GM12878 (cell line): Measurements from ENCODE around the gene KDM4C. TPM values are rescaled to one million over a fixed set of nuclear protein-coding genes. Genes with fewer than 3 reads are reported as not detected.

ENCODE experiments used
- ATAC-seq: fragments of 200-7000 bp; cut with Tn5 transposase; 3 replicates; pipeline ENCODE4 v1.9.1; 2020; ENCODE audit warnings: mild to moderate bottlenecking, moderate library complexity
- BruUV-seq: library from RNA; stranded (reverse); fragments of 400-500 nt; replicated peaks from 2 replicates; lab custom pipeline; 2021; lab: Mats Ljungman, UMichigan
- CTCF ChIA-PET: fragments of 300-600 bp; sonication (Branson Sonifier 250); formaldehyde crosslinking; extraction: SDS; loops from one replicate; lab custom pipeline; 2021; ENCODE audit warnings: inconsistent platforms; lab: Yijun Ruan, JAX
- POLR2A ChIA-PET: fragments of 350-600 bp; formaldehyde crosslinking; extraction: SDS; loops from one replicate; lab custom pipeline; 2021; ENCODE audit warnings: inconsistent platforms; lab: Charles Lee
- RAD21 ChIA-PET: fragments of 300-600 bp; sonication (Branson Sonifier 250); formaldehyde crosslinking; loops from one replicate; lab custom pipeline; 2023; ENCODE audit warnings: antibody characterized with exemption; ENCODE audit not compliant: unreplicated experiment; lab: Charles Lee
- SMC1A ChIA-PET: fragments of 300-600 bp; sonication (Branson Sonifier 250); formaldehyde crosslinking; loops from one replicate; lab custom pipeline; 2023; ENCODE audit not compliant: unreplicated experiment, uncharacterized antibody; lab: Charles Lee
- DNase-seq: peaks from one replicate; pipeline ENCODE4 v3.0.0-alpha.2; 2011; ENCODE audit warnings: low read depth, low spot score
- FAIRE-seq: peaks from 3 replicates; lab custom pipeline; 2011; peaks lifted over from hg19 to GRCh38; lab: Jason Lieb, UNC
- H2AFZ ChIP-seq: 2 replicates; pipeline ENCODE4 v1.6.0; 2011; ENCODE audit warnings: low read depth, low read length, control low read depth; ENCODE audit not compliant: control insufficient read depth
- H3K27ac ChIP-seq: 2 replicates; pipeline ENCODE4 v1.5.1; 2011; ENCODE audit warnings: control low read depth; ENCODE audit not compliant: control insufficient read depth, insufficient read depth
- H3K27me3 ChIP-seq, 2 experiments: replicated peaks in 1 of 2; 2 replicates each; pipeline versions ENCODE4 v1.6.0 to v1.6.1; 2011; ENCODE audit warnings: low read length in 1 of 2; ENCODE audit not compliant: control insufficient read depth in 2 of 2, insufficient read depth in 2 of 2
- H3K36me3 ChIP-seq, 2 experiments: 2 replicates each; pipeline ENCODE4 v1.5.1; 2011; ENCODE audit warnings: low read length in 1 of 2; ENCODE audit not compliant: control insufficient read depth in 2 of 2, insufficient read depth in 2 of 2
- H3K4me1 ChIP-seq: 2 replicates; pipeline ENCODE4 v1.6.1; 2011; ENCODE audit warnings: mild to moderate bottlenecking, low read length, moderate library complexity, mixed read lengths; ENCODE audit not compliant: control insufficient read depth, insufficient read depth
- H3K4me2 ChIP-seq: 2 replicates; pipeline ENCODE4 v1.6.0; 2011; ENCODE audit warnings: control low read depth; ENCODE audit not compliant: control insufficient read depth, insufficient read depth
- H3K4me3 ChIP-seq: fragments of 200-600 bp; sonication (generic); 2 replicates; pipeline ENCODE4 v1.5.1; 2016
- H3K79me2 ChIP-seq: 2 replicates; pipeline ENCODE4 v1.6.0; 2011; ENCODE audit warnings: low read length; ENCODE audit not compliant: control insufficient read depth, insufficient read depth
- H3K9ac ChIP-seq: 2 replicates; pipeline ENCODE4 v1.8.0; 2011; ENCODE audit warnings: low read length, control low read depth, mixed read lengths; ENCODE audit not compliant: control insufficient read depth, insufficient read depth
- H3K9me3 ChIP-seq: replicated peaks from 3 replicates; pipeline ENCODE4 v1.5.1; 2011; ENCODE audit warnings: mild to moderate bottlenecking, low read length; ENCODE audit not compliant: control insufficient read depth, insufficient read depth
- H4K20me1 ChIP-seq: 2 replicates; pipeline ENCODE4 v1.6.0; 2011; ENCODE audit not compliant: control insufficient read depth, insufficient read depth
- CUX1 ChIP-seq: IDR thresholded peaks from 2 replicates; pipeline ENCODE4 v1.6.1; 2012; ENCODE audit warnings: improper control_type of control experiment, low read depth, low read length; ENCODE audit not compliant: insufficient replicate concordance
- SPI1 ChIP-seq: IDR thresholded peaks from 2 replicates; pipeline ENCODE4 v1.6.1; 2011; ENCODE audit warnings: low read depth, mild to moderate bottlenecking, low read length, moderate library complexity, borderline replicate concordance; ENCODE audit not compliant: insufficient read depth
- WGBS: methylation state at CpG from one replicate; pipeline ENCODE4 v1.1.6; 2016; ENCODE audit warnings: low lambda C conversion rate; ENCODE audit not compliant: insufficient replicate concordance, insufficient coverage; ENCODE audit errors: missing lambda C conversion rate; 5-methylcytosine and 5-hydroxymethylcytosine counted together
- in situ Hi-C: fragments of 300-500 bp; cut with MboI; formaldehyde crosslinking; loops from 9 replicates; pipeline ENCODE4 v1.14.3; 2018; ENCODE audit warnings: mixed read lengths
- intact Hi-C: fragments of 100-400 bp; cut with micrococcal nuclease; formaldehyde crosslinking; loops from one replicate; pipeline ENCODE4 v1.14.2; 2022; ENCODE audit not compliant: unreplicated experiment
- polyA plus RNA-seq, 11 experiments: library from polyadenylated mRNA; depleted of rRNA in 4 of 11; unstranded in 6 of 11; stranded (reverse) in 5 of 11; fragments of >200 nt; fragmentation: Nextera tagmentation in 4 of 11; fragmentation: Illumina TruSeq in 1 of 11; extraction: Ambion mirVana in 4 of 11; extraction: Trizol in 1 of 11; gene quantifications; 1 replicate in 1 of 11; 2 replicates in 10 of 11; pipeline versions ENCODE4 v1.2.1 to v1.2.3, GENCODE V29; 2011 to 2016; ENCODE audit warnings: inconsistent platforms in 2 of 11, missing spikeins in 2 of 11, low read depth in 1 of 11
- total RNA-seq, 4 experiments: library from RNA; depleted of rRNA in 3 of 4; stranded (reverse); fragments of >200 nt in 3 of 4; fragmentation: Illumina TruSeq in 1 of 4; extraction: Trizol in 1 of 4; gene quantifications; 2 replicates each; pipeline versions ENCODE4 v1.2.1 to v1.2.3, GENCODE V29; 2013 to 2021

KDM4C gene
- total and polyA plus RNA-seq, 10 of the 15 experiments (the other 5 are each of a cell fraction or from before 2014, with no cell fraction given) = 6.8 to 41.2 (median 20.1) TPM

GRCh38 chr9:6782345-6782744, 24.6 kb downstream of the KDM4C start:
- intact Hi-C loops (no loop called here), in situ Hi-C loops (no loop called here)
- no peak overlapping the region for H3K4me2 ChIP-seq
- H4K20me1 ChIP-seq = peaks cover under 1% of the 10 kb centered on the region
- FAIRE-seq = no peak
- no peak overlapping the region for H3K9ac ChIP-seq
- H3K4me3 ChIP-seq = no peak overlapping the region
- TF ChIP-seq SPI1 = no peak
- no peak for TF ChIP-seq CUX1
- no peaks in the 10 kb centered on the region for H3K9me3 ChIP-seq
- no TSS peak for BruUV-seq
- ATAC-seq = no peak
- peaks cover 74% of the 10 kb centered on the region for H3K79me2 ChIP-seq
- H2AFZ ChIP-seq = no peak overlapping the region
- no peaks in the 10 kb centered on the region for H3K27me3 ChIP-seq
- no peak overlapping the region for H3K27ac ChIP-seq
- ChIA-PET POLR2A (no interaction called here), CTCF (interaction anchor here (1.0 kb wide), 1 partner anchor 127 kb away, joined by 3 read pairs; no protein-coding TSS in a partner anchor), SMC1A (interaction anchor here (1.4 to 1.5 kb wide), 2 partner anchors 12 to 32 kb away, joined by 3 to 5 read pairs; no protein-coding TSS in a partner anchor), RAD21 (no interaction called here)
- no peaks in the 10 kb centered on the region; a peak in 1 of 4 replicates for H3K36me3 ChIP-seq
- 97% methylated on average over 6 of the region's 6 CpGs for WGBS
- no peak for DNase-seq
- H3K4me1 ChIP-seq = peaks cover 26% of the 10 kb centered on the region
